NCI-H146 (cell line): ENCODE data around the gene NUAK2.

Experiments used
- DNase-seq: peaks from one replicate; lab custom pipeline; 2025; lab: John Stamatoyannopoulos, UW

The NUAK2 gene

GRCh38 chr1:205273551-205273982 is 48.0 kb downstream of the NUAK2 start:
- peak; percentile 90 for DNase-seq

- no peak for DNase-seq
Measured at GRCh38 chr1:205272536-205272935, 49.0 kb downstream of the NUAK2 start.

DNA sequence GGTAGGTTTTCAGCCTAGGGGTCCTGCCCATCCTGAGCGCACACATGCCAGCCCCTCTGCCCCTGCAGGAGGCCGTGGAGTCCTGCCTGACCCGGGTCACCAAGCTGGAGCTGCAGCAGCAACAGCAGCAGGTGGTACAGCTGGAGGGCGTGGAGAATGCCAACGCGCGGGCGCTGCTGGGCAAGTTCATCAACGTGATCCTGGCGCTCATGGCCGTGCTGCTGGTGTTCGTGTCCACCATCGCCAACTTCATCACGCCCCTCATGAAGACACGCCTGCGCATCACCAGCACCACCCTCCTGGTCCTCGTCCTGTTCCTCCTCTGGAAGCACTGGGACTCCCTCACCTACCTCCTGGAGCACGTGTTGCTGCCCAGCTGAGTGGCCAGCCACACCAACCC is 49.8 kb downstream of the NUAK2 start:
- DNase-seq, result no peak

DNA sequence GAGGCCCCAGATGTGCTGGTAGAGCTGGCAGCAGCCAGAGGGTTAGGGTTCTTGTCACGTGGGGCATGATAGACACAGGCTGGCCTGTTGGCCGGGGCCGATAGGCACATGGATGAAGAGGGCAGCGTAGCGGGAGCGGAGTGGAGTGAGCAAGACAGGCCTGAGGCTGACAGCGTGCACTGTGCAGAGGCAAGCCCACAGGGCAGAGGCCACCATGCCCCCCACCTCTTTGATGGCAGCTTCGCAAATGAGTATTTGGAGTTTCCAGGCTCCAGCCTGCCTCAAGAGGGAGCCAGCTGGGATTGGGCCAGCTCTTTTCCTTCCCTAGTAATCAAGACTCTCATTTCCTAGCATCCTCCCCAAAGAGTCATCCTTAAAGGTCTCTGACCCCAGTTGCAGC is 50.3 kb downstream of the NUAK2 start:
- DNase-seq, result no peak

DNA sequence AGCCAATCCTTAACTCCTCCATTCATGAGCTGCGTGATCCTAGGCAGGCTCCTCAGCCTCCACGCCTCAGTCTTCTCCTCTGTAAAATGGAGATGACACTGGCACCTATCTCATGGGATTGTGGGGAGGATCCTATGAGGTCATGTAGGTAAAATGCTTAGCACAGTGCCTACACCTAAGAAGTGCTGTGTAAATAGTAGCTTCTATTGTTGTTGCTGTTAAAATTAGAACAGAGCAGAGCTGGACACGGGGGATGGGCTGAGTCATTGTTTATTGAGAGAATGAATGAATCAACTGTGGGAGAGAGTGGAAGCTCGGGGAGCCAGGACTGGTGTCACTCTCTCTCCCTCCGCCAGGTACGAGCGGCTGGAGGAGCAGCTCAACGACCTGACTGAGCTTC is 50.8 kb downstream of the NUAK2 start:
- no peak for DNase-seq

DNA sequence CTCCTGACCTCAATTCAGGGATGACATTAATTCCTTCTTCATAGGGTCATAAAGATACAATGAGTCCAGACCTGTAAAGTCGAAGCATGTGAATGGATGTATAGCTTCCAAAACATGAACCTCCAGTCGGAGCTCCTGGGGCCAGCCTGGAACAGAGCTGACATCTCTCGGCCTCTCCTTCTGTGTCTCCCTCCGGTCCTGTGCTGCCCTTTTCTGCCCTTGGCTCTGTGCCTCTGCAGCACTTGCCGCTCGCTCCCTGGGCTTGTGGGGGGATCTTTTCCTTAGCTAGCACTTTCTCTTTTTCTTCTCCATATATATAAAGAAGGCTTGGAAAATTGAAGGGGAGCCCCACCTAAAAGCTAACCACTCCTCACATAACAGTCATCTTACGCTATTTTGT is 51.3 kb downstream of the NUAK2 start:
- DNase-seq, result no peak

- DNase-seq, result no peak
Measured at GRCh38 chr1:205269711-205270110, 51.8 kb downstream of the NUAK2 start.

DNA sequence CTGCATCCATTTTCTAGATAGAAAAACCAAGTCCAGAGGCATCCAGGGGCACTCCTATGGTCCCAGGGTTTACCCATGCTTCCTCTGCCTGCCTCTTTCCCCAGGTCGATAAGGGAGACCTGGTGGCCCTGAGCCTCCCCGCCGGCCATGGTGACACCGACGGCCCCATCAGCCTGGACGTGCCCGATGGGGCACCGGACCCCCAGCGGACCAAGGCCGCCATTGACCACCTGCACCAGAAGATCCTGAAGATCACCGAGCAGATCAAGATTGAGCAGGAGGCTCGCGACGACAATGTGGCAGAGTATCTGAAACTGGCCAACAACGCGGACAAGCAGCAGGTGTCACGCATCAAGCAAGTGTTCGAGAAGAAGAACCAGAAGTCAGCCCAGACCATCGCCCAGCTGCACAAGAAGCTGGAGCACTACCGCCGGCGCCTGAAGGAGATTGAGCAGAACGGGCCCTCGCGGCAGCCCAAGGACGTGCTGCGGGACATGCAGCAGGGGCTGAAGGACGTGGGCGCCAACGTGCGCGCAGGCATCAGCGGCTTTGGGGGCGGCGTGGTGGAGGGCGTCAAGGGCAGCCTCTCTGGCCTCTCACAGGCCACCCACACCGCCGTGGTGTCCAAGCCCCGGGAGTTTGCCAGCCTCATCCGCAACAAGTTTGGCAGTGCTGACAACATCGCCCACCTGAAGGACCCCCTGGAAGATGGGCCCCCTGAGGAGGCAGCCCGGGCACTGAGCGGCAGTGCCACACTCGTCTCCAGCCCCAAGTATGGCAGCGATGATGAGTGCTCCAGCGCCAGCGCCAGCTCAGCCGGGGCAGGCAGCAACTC is 52.5 kb downstream of the NUAK2 start:
- DNase-seq, result no peak

DNA sequence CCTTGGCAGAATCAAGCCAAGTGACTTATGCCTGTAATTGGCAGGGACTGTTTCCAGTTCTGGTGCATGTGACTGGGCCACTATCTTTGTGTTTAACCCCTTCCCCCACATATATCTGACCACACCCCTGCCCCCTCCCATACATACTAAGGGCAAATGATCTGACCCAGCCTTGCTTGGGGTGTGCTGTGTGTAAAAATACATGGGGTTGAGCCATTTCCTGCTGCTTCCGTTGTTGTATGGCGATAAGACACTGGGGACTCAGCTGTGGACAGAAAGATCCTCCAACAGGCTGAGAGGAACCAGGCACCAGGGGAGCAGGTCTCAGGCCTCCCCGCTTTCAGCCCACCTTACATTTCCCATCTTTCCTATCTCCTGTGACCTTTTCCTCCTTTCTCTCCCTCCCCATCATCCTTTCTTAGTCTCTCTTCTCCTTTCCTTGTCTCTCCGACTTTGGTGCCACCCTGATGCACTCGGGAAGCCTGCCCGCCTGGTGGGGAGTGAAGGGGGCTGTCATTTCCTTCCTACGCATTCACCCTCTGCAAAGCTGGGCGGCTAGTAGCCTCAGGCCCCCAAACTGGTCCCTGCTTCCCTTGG is 54.1 kb downstream of the NUAK2 start:
- DNase-seq, result no peak

DNA sequence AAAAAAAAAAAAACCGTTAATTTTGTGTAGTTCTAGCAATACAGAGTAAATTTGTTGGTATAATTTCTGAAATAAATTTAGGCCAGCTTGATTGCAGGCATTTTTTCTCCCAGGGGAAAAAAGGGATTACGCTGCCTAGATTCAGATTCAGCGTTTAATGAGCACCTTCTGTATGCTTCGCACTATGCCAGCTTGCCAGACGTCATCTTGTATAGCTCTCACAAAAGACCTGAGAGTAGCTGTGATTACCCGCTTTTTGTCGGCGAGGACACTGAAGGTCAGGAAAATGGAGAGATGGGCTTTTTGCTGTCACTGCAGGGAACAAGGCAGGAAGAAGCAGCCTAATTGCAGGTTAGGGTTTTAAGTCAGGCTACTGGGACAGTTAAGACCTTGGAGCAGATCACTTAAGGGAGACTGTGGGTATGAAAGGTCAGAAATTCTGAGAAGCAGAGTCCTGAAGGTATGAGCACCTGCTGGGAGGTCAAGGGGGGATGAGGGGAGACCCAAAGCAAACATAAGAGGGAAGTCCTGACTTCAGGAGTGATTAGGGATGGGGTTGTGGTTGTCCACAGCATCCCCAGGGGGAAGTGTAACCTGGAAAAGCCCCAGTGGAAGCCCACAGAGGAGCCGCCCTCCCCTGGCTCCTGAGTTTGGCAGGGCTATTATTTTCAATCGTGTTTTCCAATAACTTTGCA is 54.8 kb downstream of the NUAK2 start:
- DNase-seq, result no peak

DNA sequence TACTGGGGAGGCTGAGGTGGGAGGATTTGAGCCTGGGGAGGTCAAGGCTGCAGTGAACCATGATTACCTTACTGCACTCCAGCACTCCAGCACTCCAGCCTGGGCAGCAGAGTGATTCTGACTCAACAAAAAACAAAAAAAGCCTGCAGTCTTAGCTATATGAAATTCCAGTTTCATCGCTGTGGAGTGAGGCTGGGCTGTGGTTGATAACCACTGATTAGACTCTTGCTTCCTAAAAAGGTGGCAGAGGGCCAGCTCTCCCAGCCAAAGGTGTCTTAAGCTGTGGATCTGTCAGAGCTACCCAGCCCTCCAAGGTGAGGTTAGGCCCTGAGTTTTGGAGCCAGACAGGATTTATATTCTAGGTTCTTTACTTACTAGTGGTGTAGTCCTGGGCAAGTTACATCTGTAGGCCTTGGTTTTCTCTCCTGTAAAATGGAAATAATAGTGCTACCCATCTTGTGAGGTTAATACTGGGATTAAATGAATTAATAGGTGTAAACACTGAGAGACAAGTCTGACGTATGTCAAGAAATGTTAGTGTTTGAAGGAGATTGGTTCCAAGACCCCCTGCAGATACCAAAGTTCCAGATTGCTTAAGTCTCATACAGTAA is 57.9 kb downstream of the NUAK2 start:
- DNase-seq, result no peak

GRCh38 chr1:205262731-205263171 is 58.8 kb downstream of the NUAK2 start:
- no peak for DNase-seq

- DNase-seq, result no peak
Measured at GRCh38 chr1:205261946-205262691, 59.4 kb downstream of the NUAK2 start.

GRCh38 chr1:205260948-205261732 is 60.4 kb downstream of the NUAK2 start:
- no peak for DNase-seq

DNA sequence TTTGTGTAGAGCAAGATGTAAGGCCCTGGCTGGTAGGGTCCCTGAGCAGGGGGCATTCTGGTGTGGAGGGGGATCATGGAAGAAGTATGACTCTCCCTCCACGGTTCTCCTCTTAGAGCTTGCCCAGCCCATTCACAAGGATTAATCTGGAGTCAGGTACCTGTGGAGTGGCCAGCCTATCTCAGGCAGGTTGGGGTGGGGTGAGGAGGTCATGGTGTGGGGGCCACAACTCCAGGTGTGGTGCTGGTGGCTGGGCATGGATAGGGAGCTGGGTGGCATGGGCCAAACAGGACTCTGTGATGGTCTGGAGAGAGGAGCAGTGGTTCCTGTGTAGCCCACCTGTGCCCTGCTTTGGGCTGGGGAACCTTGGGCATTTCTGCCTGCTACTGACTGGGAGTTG is 61.5 kb downstream of the NUAK2 start:
- no peak for DNase-seq

DNA sequence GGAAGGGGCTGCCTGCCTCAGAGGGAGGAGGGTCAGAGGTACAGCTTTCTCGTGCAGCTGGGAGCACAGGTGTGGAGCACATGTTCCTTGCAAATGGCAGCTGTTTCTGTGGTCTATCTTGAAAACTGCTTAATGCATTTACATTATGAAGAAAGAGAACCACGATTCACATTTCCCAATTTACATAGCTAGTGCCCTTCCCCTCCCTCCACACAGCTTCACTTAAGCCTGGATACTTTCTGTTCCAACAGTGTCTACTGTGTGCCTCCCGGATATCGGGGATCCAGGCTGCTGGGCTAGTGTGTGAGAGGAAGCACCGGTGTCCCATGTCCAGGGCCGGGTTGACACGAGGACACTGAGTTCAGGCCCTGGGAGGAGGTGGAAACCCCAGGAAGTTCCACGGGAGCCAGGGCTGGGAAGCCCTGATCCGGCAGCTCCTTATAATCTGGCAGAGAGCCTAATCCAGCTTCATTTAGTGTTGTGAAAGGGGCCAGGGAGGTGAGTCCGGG is 62.2 kb downstream of the NUAK2 start:
- DNase-seq, result no peak

DNA sequence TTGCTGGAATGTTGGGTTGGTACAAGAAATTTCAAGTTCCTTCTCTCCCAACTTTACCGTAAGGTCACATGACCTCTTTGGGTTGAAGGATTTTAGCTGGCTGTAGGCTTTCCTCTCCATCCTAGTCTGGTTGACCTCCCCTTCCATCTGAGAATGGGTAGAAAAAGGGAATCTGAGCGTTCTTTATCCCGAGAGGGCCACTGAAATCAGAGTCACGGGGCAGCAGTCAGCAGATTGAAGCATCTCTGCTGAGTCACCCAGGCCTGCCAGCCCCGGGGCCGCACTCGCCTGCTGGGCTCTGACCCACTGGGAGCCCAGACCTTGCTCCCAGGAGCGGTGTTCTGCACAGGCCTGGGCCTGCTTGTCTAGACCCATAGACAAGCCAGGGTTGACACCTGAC is 62.8 kb downstream of the NUAK2 start:
- no peak for DNase-seq

GRCh38 chr1:205258261-205258691 is 63.3 kb downstream of the NUAK2 start:
- no peak for DNase-seq

GRCh38 chr1:205257735-205258134 is 63.8 kb downstream of the NUAK2 start:
- DNase-seq, result no peak

DNA sequence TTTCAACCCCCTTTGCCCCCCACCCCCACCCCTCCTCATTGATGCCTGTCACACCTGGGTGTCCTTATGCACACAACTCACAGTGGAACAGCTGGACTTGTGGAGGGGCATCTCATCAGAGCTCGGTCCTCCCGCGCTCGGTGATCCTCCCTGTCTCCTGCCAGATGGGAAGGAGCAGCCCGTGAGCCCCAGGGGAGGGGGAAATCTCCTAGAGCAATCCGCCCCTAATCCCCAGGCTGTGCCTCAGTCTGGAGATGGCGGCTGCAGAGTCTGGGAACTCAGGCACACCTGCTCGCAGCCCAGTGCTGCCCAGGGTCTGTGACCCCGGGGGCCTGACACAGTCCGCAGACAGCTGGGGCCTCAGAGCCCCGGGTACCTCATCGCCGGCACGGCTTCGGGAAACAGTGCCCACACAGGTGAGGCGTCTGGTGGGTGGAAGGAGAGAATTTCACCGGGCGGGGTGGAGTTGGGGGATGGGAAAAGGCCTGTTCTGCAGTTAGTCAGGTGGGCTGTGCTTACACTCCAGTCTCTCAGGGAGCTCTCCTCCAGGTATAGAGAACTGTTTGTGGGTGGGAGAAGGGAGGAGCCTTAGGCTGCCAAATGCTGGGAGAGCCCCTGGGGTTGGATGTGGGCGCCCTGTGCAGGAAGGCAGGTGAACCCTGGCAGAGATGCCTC is 64.5 kb downstream of the NUAK2 start:
- DNase-seq, result no peak
